AG09319 (cell line): ENCODE results near the gene DNAI2.

Experiments used
- DNase-seq: peaks from one replicate; pipeline ENCODE4 v3.0.0-alpha.2; 2010; ENCODE audit warnings: low read depth; ENCODE audit errors: extremely low read depth
- TF ChIP-seq, protein P1 (sequence below): IDR thresholded peaks from 2 replicates; pipeline ENCODE4 v1.5.1; 2011; ENCODE audit warnings: low read depth, mild to moderate bottlenecking, inconsistent platforms, low read length, moderate library complexity

Gene DNAI2

DNA sequence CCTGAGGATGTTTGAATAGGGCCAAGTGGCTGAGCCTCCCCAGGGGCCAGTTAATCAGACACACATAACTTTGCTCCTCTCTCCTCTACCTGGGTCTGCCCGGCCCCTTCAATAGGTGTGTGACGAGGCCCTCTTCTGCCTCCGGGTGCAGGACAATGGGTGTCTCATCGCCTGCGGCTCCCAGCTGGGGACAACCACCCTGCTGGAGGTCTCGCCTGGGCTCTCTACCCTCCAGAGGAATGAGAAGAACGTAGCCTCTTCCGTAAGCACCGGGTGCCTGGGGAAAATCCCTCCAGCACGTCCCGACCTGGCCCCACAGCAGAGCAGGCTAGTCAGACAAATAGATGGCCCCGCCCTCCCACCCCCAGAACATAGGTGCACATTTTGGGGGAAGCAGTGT lies 35.9 kb downstream of the DNAI2 start:
- TF ChIP-seq, protein P1, sequence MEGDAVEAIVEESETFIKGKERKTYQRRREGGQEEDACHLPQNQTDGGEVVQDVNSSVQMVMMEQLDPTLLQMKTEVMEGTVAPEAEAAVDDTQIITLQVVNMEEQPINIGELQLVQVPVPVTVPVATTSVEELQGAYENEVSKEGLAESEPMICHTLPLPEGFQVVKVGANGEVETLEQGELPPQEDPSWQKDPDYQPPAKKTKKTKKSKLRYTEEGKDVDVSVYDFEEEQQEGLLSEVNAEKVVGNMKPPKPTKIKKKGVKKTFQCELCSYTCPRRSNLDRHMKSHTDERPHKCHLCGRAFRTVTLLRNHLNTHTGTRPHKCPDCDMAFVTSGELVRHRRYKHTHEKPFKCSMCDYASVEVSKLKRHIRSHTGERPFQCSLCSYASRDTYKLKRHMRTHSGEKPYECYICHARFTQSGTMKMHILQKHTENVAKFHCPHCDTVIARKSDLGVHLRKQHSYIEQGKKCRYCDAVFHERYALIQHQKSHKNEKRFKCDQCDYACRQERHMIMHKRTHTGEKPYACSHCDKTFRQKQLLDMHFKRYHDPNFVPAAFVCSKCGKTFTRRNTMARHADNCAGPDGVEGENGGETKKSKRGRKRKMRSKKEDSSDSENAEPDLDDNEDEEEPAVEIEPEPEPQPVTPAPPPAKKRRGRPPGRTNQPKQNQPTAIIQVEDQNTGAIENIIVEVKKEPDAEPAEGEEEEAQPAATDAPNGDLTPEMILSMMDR: no peak
- DNase-seq: no peak

DNA sequence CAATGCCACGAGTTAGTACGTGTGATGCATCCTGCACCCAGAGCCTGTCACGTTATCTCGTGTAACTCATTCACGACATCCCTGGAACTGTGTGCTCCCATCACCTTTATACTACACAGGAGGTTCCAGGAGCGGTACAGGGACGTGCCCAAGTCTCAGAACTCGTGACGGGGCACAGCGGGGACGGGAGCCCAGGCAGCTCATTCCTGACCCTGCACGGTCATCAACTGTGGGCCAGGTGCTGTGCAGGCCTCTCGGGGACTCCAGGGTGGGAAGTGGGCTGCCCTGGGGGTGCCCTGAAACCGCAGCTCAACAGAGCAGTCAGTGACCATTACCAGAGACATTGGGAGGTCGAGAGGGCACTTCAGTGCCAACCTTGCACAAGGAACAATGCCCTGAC lies 40.8 kb downstream of the DNAI2 start:
- TF ChIP-seq, protein P1: no peak
- no peak for DNase-seq

DNA sequence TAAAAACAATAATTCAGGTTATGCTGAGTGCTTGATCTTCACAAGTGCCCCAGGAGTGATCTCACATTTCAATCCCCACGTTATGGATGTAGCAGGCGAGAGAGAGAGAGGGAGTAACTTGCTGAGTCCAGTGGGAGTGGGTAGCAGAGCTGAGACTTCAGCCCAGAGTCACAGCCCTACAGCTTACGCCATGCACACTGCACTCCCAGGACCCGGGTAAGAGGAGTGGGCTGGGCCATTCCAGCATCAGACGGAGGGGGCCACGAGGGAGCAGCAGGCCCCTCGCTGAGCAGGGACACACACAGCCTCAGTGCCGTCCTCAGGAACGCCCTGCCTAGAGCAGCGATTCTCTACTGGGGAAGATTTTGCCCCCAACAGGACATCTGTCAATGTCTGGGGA lies 42.2 kb downstream of the DNAI2 start:
- TF ChIP-seq, protein P1: no peak
- DNase-seq: no peak

DNA sequence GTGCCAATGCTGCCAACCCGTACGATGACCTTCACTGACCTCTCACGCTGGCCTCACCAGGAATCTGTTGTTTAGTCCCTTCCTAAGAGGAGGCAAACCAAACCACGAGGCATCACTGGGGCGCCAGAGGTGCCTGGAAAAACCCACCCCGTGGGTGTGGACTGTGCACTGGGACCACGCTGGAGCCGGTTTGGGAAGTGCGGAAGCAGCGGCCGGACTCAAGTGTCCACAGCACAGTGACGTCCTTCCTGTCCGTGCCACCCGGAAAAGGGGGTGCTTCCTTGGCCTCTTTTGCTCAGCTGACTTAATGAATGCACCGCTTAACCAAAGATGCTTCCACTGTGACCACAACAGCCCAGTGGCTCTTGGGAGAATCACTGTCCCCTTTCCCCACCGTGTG lies 43.0 kb downstream of the DNAI2 start:
- TF ChIP-seq, protein P1: no peak
- no peak for DNase-seq

DNA sequence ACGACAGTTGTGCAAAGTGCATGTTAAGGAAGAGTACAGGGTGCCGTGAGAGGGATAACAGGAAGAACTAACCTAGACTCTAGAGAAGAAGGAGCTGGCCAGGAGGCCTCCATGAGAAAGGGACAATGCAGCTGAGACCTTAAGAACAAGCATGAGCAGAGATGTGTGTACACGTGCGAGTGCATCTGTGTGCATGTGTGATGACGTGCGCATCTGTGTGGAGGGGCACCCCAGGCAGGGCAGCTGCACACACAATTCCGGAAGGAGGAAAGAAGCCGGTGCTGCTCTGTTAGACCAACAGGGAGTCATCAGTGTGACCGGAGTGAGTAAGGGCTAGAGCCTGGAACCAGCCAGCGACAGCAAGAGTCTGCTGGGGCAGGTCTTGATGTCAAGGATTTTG lies 44.4 kb downstream of the DNAI2 start:
- TF ChIP-seq, protein P1: no peak

DNA sequence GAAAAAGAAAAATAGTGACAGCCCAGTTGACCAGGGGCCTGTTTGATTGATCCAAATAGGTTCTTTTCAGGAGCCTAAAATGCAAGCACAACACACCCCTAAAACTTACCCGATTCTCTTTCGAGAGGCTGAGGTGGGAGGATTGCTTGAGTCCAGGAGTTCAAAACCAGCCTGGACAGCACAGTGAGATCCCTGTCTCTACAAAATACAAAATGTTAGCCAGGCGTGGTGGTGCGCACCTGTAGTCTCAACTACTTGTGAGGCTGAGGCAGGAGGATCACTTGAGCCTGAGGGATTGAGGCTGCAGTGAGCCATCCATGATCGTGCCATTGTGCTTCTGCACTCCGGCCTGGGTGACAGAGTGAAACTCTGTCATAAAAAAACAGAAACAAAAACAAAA lies 50.5 kb downstream of the DNAI2 start:
- TF ChIP-seq, protein P1: no peak
- no peak for DNase-seq

More for the DNA sequence above, 44.4 kb downstream of the DNAI2 start:
- DNase-seq: no peak

DNA sequence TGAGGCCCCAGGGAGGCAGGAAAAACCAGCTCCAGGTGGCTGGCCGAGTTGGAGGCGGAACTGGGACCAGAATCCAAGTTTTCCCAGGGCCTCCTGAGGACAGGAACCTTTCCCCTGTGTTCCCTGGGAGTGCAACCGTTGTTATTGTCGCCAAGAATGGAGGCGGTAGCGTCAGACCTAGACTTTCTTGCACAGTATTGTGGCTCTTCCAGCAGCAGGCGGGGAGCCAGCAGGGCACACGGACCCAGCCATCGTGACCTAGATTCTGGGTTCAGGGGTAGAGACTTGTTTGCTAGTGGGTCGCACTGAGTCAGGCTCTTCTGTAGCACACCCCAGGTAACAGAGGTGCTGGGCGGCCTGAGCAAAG lies 51.3 kb downstream of the DNAI2 start:
- no peak for DNase-seq
- TF ChIP-seq, protein P1: no peak
